Parathyroid adenoma (tissue), 2 donors: ENCODE data around the gene PRUNE1.
A peak's percentile ranks its signal among the peaks of the same experiment; 100 is the strongest.

Experiments used
- H2AFZ ChIP-seq: fragments of 300-600 bp; sonication (generic); one replicate; pipeline ENCODE4 v1.7.0; 2017; ENCODE audit warnings: antibody characterized with exemption, mild to moderate bottlenecking
- H3K27ac ChIP-seq: fragments of 300-600 bp; sonication (generic); one replicate; pipeline ENCODE4 v1.7.0; 2017
- H3K27me3 ChIP-seq: fragments of 300-600 bp; sonication (generic); one replicate; pipeline ENCODE4 v1.7.0; 2017; ENCODE audit warnings: low read length; ENCODE audit not compliant: control insufficient read depth, insufficient read depth
- H3K36me3 ChIP-seq: fragments of 300-600 bp; sonication (generic); one replicate; pipeline ENCODE4 v1.7.0; 2017; ENCODE audit warnings: low read length; ENCODE audit not compliant: control insufficient read depth, insufficient read depth
- H3K4me1 ChIP-seq: fragments of 300-600 bp; sonication (generic); one replicate; pipeline ENCODE4 v1.7.0; 2017; ENCODE audit warnings: control low read depth
- H3K4me2 ChIP-seq: fragments of 300-600 bp; sonication (generic); one replicate; pipeline ENCODE4 v1.7.0; 2017; ENCODE audit warnings: low read length
- H3K4me3 ChIP-seq: fragments of 300-600 bp; sonication (generic); one replicate; pipeline ENCODE4 v1.7.0; 2017; ENCODE audit warnings: low read depth, low read length
- H3K79me2 ChIP-seq: fragments of 300-600 bp; sonication (generic); one replicate; pipeline ENCODE4 v1.7.0; 2017; ENCODE audit warnings: control low read depth
- H3K9ac ChIP-seq: fragments of 300-600 bp; sonication (generic); one replicate; pipeline ENCODE4 v1.7.0; 2017; ENCODE audit warnings: mild to moderate bottlenecking
- H3K9me3 ChIP-seq: fragments of 300-600 bp; sonication (generic); one replicate; pipeline ENCODE4 v1.7.0; 2017; ENCODE audit warnings: low read length; ENCODE audit not compliant: control insufficient read depth
- TF ChIP-seq, protein P1 (sequence below): fragments of 300-600 bp; sonication (generic); IDR thresholded peaks from one replicate; pipeline ENCODE4 v1.7.0; 2017; ENCODE audit warnings: antibody characterized with exemption, mild to moderate bottlenecking
- donor health status: primary hyperparathyroidism.

Gene PRUNE1

DNA sequence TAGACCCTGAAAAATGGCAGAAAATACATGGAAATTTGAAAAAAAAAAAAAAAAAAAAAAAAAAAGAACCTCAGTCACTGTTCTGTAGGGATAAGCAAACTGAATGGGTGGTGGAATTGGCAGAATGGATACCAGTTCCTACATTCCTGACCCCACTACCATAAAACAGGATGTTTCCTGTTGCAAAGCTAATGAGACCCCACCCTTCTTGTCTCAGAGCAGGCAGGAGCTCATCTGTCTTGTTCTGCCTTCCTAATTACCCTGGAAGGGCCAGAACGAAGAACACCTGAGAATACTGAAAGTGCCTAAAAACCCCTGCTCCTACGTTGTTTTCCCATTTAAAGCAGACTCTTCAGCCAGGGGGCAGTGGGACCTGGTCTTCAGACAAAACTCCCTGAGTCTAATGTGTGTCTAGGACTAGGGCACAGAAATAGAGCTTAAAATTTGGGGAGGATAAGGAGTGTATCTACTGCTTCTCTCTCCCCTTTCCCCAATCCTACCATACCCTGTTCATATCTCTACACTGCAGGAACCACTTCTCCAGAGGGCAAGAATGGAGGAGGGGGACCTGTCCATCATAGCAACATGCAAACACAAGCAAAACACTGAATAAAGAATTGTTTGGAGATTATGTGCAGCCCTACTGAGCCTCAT is 43.2 kb downstream of the PRUNE1 start:
- H3K4me2 ChIP-seq = no peak overlapping the region
- H2AFZ ChIP-seq = no peak overlapping the region
- H3K36me3 ChIP-seq = no peaks in the 10 kb centered on the region
- no peak overlapping the region for H3K27ac ChIP-seq
- H3K9ac ChIP-seq = no peak overlapping the region
- H3K27me3 ChIP-seq = no peaks in the 10 kb centered on the region
- H3K79me2 ChIP-seq = peaks cover 6% of the 10 kb centered on the region
- H3K9me3 ChIP-seq = no peaks in the 10 kb centered on the region
- TF ChIP-seq, protein P1, sequence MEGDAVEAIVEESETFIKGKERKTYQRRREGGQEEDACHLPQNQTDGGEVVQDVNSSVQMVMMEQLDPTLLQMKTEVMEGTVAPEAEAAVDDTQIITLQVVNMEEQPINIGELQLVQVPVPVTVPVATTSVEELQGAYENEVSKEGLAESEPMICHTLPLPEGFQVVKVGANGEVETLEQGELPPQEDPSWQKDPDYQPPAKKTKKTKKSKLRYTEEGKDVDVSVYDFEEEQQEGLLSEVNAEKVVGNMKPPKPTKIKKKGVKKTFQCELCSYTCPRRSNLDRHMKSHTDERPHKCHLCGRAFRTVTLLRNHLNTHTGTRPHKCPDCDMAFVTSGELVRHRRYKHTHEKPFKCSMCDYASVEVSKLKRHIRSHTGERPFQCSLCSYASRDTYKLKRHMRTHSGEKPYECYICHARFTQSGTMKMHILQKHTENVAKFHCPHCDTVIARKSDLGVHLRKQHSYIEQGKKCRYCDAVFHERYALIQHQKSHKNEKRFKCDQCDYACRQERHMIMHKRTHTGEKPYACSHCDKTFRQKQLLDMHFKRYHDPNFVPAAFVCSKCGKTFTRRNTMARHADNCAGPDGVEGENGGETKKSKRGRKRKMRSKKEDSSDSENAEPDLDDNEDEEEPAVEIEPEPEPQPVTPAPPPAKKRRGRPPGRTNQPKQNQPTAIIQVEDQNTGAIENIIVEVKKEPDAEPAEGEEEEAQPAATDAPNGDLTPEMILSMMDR = no peak
- peaks cover 16% of the 10 kb centered on the region for H3K4me1 ChIP-seq
- H3K4me3 ChIP-seq = no peak overlapping the region

DNA sequence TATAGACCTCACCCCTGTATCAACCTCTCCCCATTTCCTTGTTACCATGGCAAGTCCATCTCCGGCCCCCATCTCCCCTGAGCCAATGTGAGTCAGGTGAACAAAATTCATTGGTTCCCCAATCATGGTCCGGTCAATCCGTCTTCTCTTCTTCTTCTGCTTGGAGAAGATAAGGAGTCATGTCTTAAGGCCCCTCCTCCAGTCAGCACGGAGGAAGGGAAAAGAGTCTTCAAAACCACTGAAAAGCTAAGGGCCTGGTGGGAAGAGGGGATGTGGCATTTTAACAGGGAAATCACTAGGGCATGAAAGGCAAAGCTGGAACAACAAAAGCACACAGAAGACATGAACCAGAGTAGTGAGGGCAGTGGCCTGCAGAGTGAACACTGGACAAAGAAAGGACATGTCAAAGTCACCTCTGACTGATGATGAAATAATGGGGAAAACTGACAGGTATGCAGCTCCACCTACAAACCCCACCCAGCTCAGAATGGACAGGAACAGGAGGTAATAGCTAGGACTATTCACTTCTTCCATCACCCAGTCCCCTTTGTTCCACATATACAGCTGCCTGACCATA is 46.8 kb downstream of the PRUNE1 start:
- H3K4me2 ChIP-seq = peak overlapping the region; percentile 8
- H3K9ac ChIP-seq = no peak overlapping the region
- no peak overlapping the region for H2AFZ ChIP-seq
- H3K79me2 ChIP-seq = peaks cover 20% of the 10 kb centered on the region
- no peaks in the 10 kb centered on the region for H3K27me3 ChIP-seq
- H3K27ac ChIP-seq = peak overlapping the region; percentile 98
- H3K4me3 ChIP-seq = no peak overlapping the region
- TF ChIP-seq, protein P1 = no peak
- peaks cover 20% of the 10 kb centered on the region for H3K4me1 ChIP-seq
- no peaks in the 10 kb centered on the region for H3K36me3 ChIP-seq
- no peaks in the 10 kb centered on the region for H3K9me3 ChIP-seq

DNA sequence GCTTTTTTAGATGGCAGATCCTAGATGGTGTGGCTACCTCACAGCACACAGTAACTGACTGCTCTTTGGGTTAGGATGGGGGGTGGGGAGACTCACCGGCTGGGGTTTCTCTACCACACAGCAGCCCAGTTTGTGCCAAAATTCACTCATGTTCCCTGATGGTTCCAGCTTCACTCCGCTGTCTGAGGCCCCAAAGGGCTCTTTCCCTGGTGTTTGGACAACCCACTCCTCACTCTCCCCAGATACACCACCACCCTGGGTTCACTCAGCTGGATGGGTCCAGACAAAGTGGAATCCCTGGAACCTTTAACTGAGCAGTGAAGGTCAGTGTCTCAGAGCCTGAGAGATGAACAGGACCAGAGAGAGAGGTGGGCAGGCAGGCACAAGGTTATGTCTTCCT is 47.3 kb downstream of the PRUNE1 start:
- Histone ChIP-seq H3K4me2 (peak overlapping the region; percentile 96), H2AFZ (no peak overlapping the region), H3K79me2 (peaks cover 20% of the 10 kb centered on the region), H3K9ac (no peak overlapping the region), H3K4me1 (peaks cover 20% of the 10 kb centered on the region), H3K36me3 (no peaks in the 10 kb centered on the region), H3K27ac (peak overlapping the region; percentile 98), H3K27me3 (no peaks in the 10 kb centered on the region), H3K4me3 (peak overlapping the region; percentile 100), H3K9me3 (no peaks in the 10 kb centered on the region)
- TF ChIP-seq, protein P1 = no peak

DNA sequence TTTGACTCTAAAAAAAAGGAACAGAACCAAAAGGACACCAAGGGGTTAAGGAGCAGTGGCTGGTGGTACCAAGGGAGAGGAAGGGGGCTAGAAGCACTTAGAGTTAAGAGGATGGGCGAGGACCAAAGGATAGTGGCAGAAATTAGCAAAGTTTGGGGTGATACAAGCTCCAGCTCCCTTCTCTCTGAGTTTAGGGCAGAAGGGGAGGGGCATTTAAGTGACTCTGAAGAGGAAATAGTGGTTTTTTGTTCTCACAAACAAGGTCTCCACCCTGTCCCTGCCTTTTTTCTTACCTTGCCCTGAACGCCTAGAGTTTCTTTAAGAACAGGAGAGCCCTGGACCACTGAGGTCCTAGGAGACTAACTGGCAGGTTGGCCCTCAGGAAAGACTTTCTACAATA is 47.9 kb downstream of the PRUNE1 start:
- H3K27ac ChIP-seq = peak overlapping the region; percentile 98
- TF ChIP-seq, protein P1 = no peak
- peak overlapping the region; percentile 100 for H3K4me3 ChIP-seq
- H3K9me3 ChIP-seq = no peaks in the 10 kb centered on the region
- H3K4me2 ChIP-seq = peak overlapping the region; percentile 96
- H3K36me3 ChIP-seq = no peaks in the 10 kb centered on the region
- H3K27me3 ChIP-seq = no peaks in the 10 kb centered on the region
- H3K9ac ChIP-seq = no peak overlapping the region
- peaks cover 20% of the 10 kb centered on the region for H3K4me1 ChIP-seq
- peaks cover 20% of the 10 kb centered on the region for H3K79me2 ChIP-seq
- no peak overlapping the region for H2AFZ ChIP-seq

DNA sequence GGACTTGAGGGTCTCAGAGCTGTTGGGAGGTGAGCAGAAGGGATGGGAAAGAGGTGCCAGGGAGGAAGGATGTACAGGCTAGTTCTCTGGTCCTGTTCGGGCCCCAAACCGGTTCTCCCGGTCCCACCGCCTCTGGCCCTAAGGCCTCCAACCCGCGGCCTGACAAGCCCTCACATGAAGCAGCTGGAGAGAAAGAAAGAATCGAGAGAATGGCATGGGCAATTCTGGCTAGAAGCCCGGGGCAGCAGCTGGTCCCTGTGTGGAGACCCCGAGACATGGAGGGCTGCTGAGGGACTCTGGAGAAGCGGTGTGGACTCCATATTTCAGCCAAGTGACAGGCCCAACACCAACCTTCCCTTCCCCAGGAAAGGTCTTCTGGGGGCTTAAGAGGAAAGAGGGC is 50.4 kb downstream of the PRUNE1 start:
- Histone ChIP-seq H2AFZ (no peak overlapping the region), H3K79me2 (peaks cover 20% of the 10 kb centered on the region), H3K27me3 (no peaks in the 10 kb centered on the region), H3K9ac (peak overlapping the region; percentile 84), H3K27ac (peak overlapping the region; percentile 98), H3K4me3 (peak overlapping the region; percentile 100), H3K36me3 (no peaks in the 10 kb centered on the region), H3K9me3 (no peaks in the 10 kb centered on the region), H3K4me1 (peaks cover 22% of the 10 kb centered on the region), H3K4me2 (peak overlapping the region; percentile 96)
- TF ChIP-seq, protein P1 = no peak
